GM10248 (cell line): ENCODE results near the gene RALGPS1.

Source experiments
- CTCF ChIA-PET: fragments of 300-600 bp; sonication (Branson Sonifier 250); formaldehyde crosslinking; extraction: SDS; loops from one replicate; lab custom pipeline; 2021; ENCODE audit warnings: antibody characterized with exemption; lab: Yijun Ruan, JAX
- POLR2A ChIA-PET: fragments of 350-650 bp; sonication (Branson Sonifier 250); formaldehyde crosslinking; extraction: SDS; loops from one replicate; lab custom pipeline; 2020; ENCODE audit warnings: antibody characterized with exemption; lab: Yijun Ruan, JAX
- DNase-seq: peaks from one replicate; pipeline ENCODE4 v3.0.0; 2012; ENCODE audit errors: extremely low spot score
- TF ChIP-seq, protein P1 (sequence below): IDR thresholded peaks from 2 replicates; pipeline ENCODE4 v1.5.1; 2012; ENCODE audit warnings: mild to moderate bottlenecking, low read depth; ENCODE audit errors: extremely low read depth, missing control alignments, control extremely low read depth

RALGPS1 gene

DNA sequence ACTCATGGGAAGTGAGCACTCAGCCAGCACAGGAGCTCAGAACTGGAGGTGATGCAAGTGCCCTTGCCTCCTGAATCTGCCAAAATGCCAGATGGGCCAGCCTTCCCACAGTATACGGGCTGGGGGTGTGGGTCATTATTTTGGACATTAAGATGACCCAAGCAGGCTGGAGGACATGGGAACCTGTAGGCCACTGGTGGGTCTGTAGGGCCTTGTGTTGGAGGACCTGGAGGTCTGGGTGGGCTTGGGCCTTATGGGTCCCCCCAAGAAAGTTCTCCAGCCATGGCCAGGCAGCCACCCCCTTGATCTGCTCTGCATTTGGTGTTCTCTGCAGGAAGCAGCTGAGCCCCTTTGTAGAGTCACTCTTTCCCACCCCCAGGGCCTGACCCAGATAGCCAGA lies 278.9 kb downstream of the RALGPS1 start:
- DNase-seq: no peak
- ChIA-PET POLR2A (interaction anchor here (0.6 kb wide), 1 partner anchor 27 kb away, joined by 5 read pairs; no protein-coding TSS in a partner anchor), CTCF (interaction anchor here (1.3 to 10.9 kb wide), 3 partner anchors 10 to 253 kb away, joined by 5 to 200 read pairs (median 5); no protein-coding TSS in a partner anchor)
- TF ChIP-seq, protein P1, sequence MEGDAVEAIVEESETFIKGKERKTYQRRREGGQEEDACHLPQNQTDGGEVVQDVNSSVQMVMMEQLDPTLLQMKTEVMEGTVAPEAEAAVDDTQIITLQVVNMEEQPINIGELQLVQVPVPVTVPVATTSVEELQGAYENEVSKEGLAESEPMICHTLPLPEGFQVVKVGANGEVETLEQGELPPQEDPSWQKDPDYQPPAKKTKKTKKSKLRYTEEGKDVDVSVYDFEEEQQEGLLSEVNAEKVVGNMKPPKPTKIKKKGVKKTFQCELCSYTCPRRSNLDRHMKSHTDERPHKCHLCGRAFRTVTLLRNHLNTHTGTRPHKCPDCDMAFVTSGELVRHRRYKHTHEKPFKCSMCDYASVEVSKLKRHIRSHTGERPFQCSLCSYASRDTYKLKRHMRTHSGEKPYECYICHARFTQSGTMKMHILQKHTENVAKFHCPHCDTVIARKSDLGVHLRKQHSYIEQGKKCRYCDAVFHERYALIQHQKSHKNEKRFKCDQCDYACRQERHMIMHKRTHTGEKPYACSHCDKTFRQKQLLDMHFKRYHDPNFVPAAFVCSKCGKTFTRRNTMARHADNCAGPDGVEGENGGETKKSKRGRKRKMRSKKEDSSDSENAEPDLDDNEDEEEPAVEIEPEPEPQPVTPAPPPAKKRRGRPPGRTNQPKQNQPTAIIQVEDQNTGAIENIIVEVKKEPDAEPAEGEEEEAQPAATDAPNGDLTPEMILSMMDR: no peak

DNA sequence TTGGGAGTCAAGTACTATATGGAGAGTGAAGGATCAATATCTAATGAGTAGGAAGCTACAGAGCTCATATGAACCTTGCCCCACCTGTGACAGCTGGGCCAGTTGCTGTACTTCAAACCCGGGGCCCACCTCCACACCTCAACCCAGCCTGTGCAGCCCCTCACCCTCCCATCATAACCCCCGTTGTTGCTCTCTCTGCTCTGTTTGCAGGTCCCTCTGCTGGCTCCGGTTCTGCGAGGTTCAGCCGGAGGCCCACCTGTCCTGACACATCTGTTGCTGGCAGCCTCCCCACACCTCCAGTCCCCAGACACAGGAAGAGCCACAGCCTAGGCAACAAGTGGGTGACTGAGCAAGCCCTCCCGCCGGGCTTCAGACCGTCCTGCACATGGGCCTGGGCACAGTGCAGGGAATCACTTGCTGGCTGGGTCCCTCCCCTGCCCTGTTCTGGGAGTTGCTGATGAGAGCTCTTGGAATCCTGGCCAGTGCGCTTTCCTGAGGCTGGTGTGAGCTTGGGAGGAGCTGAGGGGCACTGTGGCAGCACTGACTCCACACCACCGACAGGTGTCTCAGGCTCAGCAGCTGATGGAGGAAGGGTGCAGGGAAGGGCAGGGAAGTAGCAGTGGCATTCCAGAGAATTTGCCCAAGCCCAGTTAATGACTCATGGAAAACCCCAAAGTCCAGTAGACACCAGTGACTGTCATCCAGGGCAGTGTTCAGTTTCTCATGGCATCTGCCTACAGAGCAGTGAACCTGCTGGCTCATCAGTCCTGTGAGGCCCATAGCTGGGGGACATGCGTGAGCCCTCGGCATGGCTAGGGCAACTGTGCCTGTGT lies 280.5 kb downstream of the RALGPS1 start:
- ChIA-PET POLR2A (interaction anchor here (0.6 kb wide), 2 partner anchors 14 to 1446 kb away, joined by 8 to 10 read pairs; no protein-coding TSS in a partner anchor), CTCF (interaction anchor here (1.3 to 10.9 kb wide), 4 partner anchors 11 to 255 kb away, joined by 3 to 200 read pairs (median 7); no protein-coding TSS in a partner anchor)
- DNase-seq: no peak
- TF ChIP-seq, protein P1: no peak

DNA sequence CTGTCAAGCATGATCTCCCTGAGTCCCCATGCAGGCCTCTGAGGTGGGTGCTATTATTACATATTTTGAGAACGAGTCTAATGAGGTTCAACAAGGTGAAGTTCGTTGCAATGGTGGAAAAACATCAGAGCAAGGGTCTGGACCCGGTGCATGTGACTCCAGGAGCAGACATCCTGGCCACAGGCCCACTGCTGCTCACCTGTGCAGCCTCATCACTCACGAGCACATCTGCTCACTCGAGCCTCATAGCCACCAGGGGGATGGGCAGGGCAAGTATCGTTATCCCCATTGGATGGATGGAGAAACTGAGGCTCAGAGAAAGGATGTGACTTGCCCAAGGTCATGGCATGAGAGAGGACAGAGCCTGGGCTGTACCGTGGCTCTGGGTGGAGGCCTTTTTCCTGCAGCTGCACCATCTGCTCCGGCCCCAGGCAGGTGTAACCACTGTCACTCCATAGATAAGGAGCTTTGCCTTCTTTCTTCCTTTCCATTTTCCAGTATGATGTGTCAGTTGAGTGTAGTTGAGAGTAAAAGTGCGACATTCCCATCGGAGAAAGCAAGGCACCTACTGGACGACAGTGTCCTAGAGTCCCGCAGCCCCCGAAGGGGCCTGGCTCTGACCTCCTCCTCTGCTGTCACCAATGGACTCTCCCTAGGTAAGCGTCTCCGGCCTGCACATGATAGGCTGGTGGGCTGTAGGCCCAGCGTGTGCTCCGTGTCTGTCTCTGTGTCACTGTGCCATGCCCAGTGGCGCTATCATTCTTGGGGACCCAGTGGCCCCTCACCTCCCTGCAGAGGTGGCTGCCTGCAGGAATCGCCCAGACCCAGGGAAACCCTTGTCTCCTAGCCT lies 281.6 kb downstream of the RALGPS1 start:
- no peak for DNase-seq
- CTCF ChIA-PET: interaction anchor here (0.7 to 10.9 kb wide), 6 partner anchors 19 to 262 kb away, joined by 3 to 200 read pairs (median 4); no protein-coding TSS in a partner anchor
- TF ChIP-seq, protein P1: no peak
- POLR2A ChIA-PET: interaction anchor here (0.5 to 0.6 kb wide), 3 partner anchors 16 to 1447 kb away, joined by 3 to 10 read pairs (median 8); no protein-coding TSS in a partner anchor

DNA sequence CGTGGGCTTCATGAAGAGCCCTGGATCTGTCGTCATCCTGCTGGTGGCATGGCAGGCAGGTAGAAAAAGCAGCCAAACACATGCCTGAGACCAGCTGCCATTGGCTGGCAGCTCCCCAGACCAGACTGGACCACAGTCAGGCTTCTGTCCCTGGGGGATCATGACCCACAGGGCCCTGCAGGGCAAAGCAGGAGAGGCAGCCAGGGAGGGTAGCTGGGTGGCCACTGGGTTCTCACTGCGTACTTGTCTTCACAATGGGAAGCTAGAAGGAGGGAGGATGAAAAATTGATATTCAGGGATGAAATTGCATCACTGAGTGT lies 282.2 kb downstream of the RALGPS1 start:
- ChIA-PET POLR2A (no interaction called here), CTCF (interaction anchor here (0.7 to 10.9 kb wide), 6 partner anchors 18 to 262 kb away, joined by 3 to 200 read pairs (median 6); no protein-coding TSS in a partner anchor)
- DNase-seq: no peak
- TF ChIP-seq, protein P1: no peak

DNA sequence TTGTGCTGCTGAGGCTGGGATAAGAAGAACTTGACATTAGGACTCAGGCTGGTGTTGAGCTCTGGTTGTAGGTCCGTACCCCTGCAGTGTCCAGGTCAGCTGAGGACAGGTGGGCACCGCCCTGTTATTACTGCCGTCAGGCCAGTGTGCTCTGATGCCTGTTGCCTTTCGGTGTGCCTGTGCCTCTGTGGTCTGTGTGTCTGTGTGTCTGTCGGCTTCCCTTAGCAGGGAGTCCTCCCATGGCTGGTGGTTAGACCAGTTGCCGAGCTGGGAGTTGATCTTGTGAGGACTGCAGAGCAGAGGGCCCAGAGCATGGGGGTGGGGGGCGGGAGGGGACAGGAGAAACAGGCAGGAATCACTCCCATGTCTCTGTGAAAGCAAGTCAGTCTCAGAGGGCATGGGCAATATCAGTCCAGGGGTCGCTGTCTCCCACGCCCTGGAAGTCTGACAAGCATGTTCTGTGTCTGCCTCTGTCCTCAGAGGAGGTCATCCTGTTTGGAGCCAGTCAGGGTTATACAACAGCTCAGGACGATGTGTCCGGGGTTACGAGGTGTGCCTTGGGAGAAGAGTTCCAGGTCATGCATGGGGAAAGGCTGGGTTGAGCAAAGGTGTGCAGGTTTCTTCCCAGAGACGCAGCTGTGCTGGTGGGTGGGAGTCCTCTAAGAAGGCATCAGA lies 282.7 kb downstream of the RALGPS1 start:
- ChIA-PET POLR2A (no interaction called here), CTCF (interaction anchor here (0.9 to 10.9 kb wide), 11 partner anchors 10 to 336 kb away, joined by 3 to 200 read pairs (median 9); no protein-coding TSS in a partner anchor)
- no peak for DNase-seq
- TF ChIP-seq, protein P1: no peak

DNA sequence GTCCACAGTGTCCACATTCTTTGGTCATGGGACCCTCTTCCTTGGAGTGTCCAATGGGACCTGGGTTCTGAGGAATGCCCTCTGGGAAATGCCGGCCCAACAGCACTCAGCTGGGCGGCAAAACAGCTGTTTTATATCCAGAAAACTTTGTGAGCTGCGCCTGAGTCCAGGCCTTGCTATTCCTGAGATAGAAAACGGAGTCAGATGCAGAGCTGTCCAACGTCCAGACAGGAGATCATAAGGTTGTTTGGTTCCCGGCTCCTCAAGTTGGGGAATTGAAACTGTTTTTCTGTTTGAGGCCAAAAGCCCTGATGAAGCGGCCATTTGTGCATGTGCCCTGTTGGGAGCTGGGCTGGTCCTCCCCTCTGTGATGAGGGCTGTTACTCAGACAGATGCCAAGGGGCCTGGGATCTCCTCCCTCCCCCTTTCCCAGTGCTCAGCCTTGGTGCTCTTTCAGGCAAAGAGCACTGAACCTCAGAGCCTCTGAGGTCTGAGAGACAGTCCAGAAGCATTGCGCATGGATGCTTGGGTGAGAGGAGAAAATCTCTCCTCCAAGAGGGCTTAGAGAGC lies 283.4 kb downstream of the RALGPS1 start:
- POLR2A ChIA-PET: no interaction called here
- CTCF ChIA-PET: interaction anchor here (0.7 to 10.9 kb wide), 27 partner anchors 11 to 337 kb away, joined by 3 to 200 read pairs (median 5); no protein-coding TSS in a partner anchor
- TF ChIP-seq, protein P1: no peak
- no peak for DNase-seq
